C4-2B (cell line): ENCODE data around the gene SARNP.
"Not testable (repeated sequence)": the region's sequence is repeated elsewhere in the genome, so short reads cannot be mapped to it uniquely, and the experiment has no call there.

Experiments
- ZFX ChIP-seq: fragments of 450-650 bp; IDR thresholded peaks from 2 replicates; pipeline ENCODE4 v1.6.1; 2017
- TF ChIP-seq, protein P1 (sequence below): fragments of 450-650 bp; conservative IDR thresholded peaks from 2 replicates; pipeline ENCODE4 v1.5.1; 2017; ENCODE audit warnings: mild to moderate bottlenecking

DNA sequence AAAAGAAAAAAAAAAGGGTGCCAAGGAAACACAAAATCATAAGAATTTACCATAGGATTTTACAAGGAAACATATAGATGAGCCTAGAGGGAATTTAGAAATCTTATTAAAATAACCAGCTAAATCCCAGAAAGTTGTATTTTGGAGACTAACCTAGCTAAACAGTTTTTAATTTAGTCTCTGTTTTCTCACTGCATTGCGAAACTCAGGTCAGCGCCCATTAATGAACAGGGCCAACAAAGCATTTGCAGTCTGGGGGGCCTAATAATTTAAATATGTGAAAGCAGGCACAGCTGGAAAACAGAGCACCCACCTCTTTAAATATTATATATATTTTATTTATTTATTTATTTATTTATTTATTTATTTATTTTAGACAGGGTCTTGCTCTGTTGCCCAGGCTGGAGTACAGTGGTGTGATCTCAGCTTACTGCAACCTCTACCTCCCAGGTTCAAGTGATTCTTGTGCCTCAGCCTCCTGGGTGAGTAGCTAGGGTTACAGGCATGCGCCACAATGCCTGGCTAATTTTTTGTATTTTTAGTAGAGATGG lies 49.0 kb upstream of the SARNP start:
- TF ChIP-seq, protein P1, sequence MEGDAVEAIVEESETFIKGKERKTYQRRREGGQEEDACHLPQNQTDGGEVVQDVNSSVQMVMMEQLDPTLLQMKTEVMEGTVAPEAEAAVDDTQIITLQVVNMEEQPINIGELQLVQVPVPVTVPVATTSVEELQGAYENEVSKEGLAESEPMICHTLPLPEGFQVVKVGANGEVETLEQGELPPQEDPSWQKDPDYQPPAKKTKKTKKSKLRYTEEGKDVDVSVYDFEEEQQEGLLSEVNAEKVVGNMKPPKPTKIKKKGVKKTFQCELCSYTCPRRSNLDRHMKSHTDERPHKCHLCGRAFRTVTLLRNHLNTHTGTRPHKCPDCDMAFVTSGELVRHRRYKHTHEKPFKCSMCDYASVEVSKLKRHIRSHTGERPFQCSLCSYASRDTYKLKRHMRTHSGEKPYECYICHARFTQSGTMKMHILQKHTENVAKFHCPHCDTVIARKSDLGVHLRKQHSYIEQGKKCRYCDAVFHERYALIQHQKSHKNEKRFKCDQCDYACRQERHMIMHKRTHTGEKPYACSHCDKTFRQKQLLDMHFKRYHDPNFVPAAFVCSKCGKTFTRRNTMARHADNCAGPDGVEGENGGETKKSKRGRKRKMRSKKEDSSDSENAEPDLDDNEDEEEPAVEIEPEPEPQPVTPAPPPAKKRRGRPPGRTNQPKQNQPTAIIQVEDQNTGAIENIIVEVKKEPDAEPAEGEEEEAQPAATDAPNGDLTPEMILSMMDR, result not testable (repeated sequence)
- not testable (repeated sequence) for TF ChIP-seq ZFX
